ENCODE results near the gene FCRL6.

DNA sequence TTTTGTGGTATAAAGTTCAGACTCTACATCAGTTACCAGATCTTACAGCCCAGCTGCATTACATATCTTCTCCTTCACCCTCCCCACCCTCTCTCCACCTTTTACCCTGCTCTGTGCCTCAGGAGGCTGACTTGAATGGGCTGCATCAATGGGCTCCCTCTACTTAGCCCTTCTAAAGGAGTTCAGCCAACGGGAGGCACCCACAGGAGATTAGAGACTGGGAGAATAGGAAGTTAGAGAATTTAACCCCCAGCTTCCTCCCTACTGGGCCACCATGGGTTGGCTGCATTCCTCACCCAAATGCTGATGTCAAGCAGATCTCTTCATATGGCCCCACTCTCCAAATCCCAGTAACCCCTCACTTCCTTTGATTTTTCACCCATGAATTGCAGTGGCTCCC, 38.5 kb upstream of the FCRL6 start:
- TF ChIP-seq, protein P1, sequence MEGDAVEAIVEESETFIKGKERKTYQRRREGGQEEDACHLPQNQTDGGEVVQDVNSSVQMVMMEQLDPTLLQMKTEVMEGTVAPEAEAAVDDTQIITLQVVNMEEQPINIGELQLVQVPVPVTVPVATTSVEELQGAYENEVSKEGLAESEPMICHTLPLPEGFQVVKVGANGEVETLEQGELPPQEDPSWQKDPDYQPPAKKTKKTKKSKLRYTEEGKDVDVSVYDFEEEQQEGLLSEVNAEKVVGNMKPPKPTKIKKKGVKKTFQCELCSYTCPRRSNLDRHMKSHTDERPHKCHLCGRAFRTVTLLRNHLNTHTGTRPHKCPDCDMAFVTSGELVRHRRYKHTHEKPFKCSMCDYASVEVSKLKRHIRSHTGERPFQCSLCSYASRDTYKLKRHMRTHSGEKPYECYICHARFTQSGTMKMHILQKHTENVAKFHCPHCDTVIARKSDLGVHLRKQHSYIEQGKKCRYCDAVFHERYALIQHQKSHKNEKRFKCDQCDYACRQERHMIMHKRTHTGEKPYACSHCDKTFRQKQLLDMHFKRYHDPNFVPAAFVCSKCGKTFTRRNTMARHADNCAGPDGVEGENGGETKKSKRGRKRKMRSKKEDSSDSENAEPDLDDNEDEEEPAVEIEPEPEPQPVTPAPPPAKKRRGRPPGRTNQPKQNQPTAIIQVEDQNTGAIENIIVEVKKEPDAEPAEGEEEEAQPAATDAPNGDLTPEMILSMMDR (IDR thresholded peaks at IDR 0.05) = no peak
- no peak for TF ChIP-seq POLR2A (IDR thresholded peaks at IDR 0.05)
